Upper lobe of left lung (tissue), 6 donors: ENCODE data around the gene MTREX. TPM values are rescaled to one million over a fixed set of nuclear protein-coding genes. Genes with fewer than 3 reads are reported as not detected.

ENCODE experiments used
- ATAC-seq, 2 donors: fragments of 200-7000 bp; cut with Tn5 transposase; one replicate each; pipeline ENCODE4 v1.9.1; 2022; ENCODE audit warnings: mild to moderate bottlenecking in 2 of 2, moderate library complexity in 2 of 2; ENCODE audit not compliant: low FRiP score in 2 of 2
- DNase-seq, 2 donors: peaks; one replicate each; pipeline ENCODE4 v3.0.0-alpha.2; 2019 to 2020
- H3K27ac ChIP-seq, 4 donors: fragments of 200-600 bp; sonication (generic); one replicate each; pipeline ENCODE4 v1.5.1; 2016 to 2019
- H3K27me3 ChIP-seq, 4 donors: fragments of 200-600 bp; sonication (generic); one replicate each; pipeline ENCODE4 v1.5.1; 2017 to 2019
- H3K36me3 ChIP-seq, 4 donors: fragments of 200-600 bp; sonication (generic); one replicate each; pipeline ENCODE4 v1.5.1; 2016 to 2019
- H3K4me1 ChIP-seq, 4 donors: fragments of 200-600 bp; sonication (generic); one replicate each; pipeline ENCODE4 v1.5.1; 2018 to 2019
- H3K4me3 ChIP-seq, 4 donors: fragments of 200-600 bp; sonication (generic); one replicate each; pipeline ENCODE4 v1.5.1; 2017 to 2019; ENCODE audit warnings: mild to moderate bottlenecking in 2 of 4, moderate library complexity in 1 of 4
- H3K9me3 ChIP-seq, 4 donors: fragments of 200-600 bp; sonication (generic); one replicate each; pipeline ENCODE4 v1.5.1; 2018 to 2019
- EP300 ChIP-seq, 4 donors: sonication (generic); formaldehyde crosslinking; IDR thresholded peaks; one replicate each; pipeline ENCODE4 v1.5.1; 2017; ENCODE audit warnings: antibody characterized with exemption in 4 of 4, control low read depth in 2 of 4
- POLR2A ChIP-seq, 4 donors: fragments of 450-650 bp; IDR thresholded peaks; one replicate each; pipeline ENCODE4 v1.5.1; 2016 to 2017; ENCODE audit warnings: antibody characterized with exemption in 4 of 4, mild to moderate bottlenecking in 2 of 4
- POLR2AphosphoS5 ChIP-seq, 2 donors: sonication (generic); formaldehyde crosslinking; IDR thresholded peaks; one replicate each; pipeline ENCODE4 v1.5.1; 2017; ENCODE audit warnings: antibody characterized with exemption in 2 of 2
- WGBS, 2 donors: methylation state at CpG; one replicate each; pipeline ENCODE4 v1.1.5; 2017 to 2018; 5-methylcytosine and 5-hydroxymethylcytosine counted together
- total RNA-seq, 6 donors: library from RNA; depleted of rRNA in 4 of 6; stranded (reverse); fragments of >200 nt in 4 of 6; gene quantifications; one replicate each; pipeline versions ENCODE4 v1.1.0 to v1.2.1, GENCODE V29; 2016 to 2021
- TF ChIP-seq, protein P1 (sequence below), 6 experiments: fragments of 450-650 bp in 4 of 6; fragments of 200-600 bp in 2 of 6; sonication (generic) in 2 of 6; IDR thresholded peaks; one replicate each; pipeline ENCODE4 v1.5.1; 2016 to 2019; ENCODE audit warnings: antibody characterized with exemption in 6 of 6
- donor health status: DM: no; HTN: no; CAD: no; lungs with moderate emphysema.
- donor health status: DM: no; HTN: yes; CAD: no; lungs with severe emphysema.

MTREX gene
- total RNA-seq, 6 donors from 2014 or later, result 44.1 to 179 (median 61.6) TPM

DNA sequence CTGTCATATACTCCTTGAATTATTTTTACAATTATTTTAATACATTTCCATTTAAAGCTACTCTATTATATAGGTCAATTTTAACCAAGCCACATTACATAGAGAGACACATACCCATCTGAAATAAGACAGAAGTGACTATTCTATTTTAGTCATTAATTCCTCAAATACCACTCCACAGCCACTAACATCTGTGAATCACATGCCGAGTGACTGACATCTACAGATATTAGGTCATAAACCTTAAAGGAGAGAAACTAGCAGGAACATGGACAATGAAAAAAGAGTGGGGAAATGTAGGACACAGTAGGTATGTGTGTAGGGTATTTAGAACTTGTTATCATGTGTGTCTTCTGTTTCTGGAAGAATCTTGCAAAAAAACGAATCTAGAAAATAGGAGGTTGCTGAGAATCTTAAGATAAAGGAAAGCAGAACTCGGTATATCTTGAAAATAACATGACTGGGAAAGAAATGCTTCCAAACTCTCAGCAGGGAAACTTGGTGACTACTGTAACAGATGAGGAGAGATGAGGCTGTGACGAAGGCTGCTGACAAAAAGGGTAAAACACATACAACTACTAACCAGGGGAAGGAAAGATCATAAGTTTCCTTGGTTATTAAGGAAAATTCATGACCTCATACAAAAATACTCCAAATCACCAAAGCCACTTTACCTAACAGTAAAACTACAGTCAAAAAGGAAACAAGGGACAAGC is 142.4 kb downstream of the MTREX start:
- TF ChIP-seq POLR2AphosphoS5 (IDR thresholded peaks at IDR 0.05) (no peak), EP300 (IDR thresholded peaks at IDR 0.05) (no peak), POLR2A (IDR thresholded peaks at IDR 0.05) (no peak)
- TF ChIP-seq, protein P1, sequence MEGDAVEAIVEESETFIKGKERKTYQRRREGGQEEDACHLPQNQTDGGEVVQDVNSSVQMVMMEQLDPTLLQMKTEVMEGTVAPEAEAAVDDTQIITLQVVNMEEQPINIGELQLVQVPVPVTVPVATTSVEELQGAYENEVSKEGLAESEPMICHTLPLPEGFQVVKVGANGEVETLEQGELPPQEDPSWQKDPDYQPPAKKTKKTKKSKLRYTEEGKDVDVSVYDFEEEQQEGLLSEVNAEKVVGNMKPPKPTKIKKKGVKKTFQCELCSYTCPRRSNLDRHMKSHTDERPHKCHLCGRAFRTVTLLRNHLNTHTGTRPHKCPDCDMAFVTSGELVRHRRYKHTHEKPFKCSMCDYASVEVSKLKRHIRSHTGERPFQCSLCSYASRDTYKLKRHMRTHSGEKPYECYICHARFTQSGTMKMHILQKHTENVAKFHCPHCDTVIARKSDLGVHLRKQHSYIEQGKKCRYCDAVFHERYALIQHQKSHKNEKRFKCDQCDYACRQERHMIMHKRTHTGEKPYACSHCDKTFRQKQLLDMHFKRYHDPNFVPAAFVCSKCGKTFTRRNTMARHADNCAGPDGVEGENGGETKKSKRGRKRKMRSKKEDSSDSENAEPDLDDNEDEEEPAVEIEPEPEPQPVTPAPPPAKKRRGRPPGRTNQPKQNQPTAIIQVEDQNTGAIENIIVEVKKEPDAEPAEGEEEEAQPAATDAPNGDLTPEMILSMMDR (IDR thresholded peaks at IDR 0.05), result no peak

DNA sequence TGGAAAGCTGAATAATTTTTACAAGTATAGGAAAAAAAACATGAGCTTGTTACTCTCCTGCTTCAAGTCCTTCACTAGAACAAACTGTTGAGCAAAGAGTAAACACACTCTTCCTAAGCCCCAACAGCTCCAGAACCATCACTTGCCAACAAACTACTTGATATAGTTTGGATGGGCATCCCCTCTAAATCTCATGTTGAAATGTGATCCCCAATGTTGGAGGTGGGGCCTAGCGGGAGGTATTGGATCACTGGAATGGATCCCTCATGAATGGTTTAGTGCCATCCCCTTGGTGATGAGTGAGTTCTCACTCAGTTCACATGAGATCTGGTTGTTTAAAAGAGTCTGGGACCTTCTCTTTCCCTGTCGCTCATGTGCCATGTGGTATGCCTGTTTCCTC is 144.2 kb downstream of the MTREX start:
- no peak for DNase-seq
- Histone ChIP-seq H3K9me3 (no peaks in the 10 kb centered on the region), H3K4me3 (no peak overlapping the region), H3K4me1 (peaks cover 0 to 3% (median 0%) of the 10 kb centered on the region in 4 donors), H3K27me3 (no peaks in the 10 kb centered on the region), H3K36me3 (peaks cover 0 to 7% (median 0%) of the 10 kb centered on the region in 4 donors), H3K27ac (no peak overlapping the region)
- TF ChIP-seq EP300 (IDR thresholded peaks at IDR 0.05) (no peak), POLR2AphosphoS5 (IDR thresholded peaks at IDR 0.05) (no peak), POLR2A (IDR thresholded peaks at IDR 0.05) (no peak)
- TF ChIP-seq, protein P1 (IDR thresholded peaks at IDR 0.05), result no peak
- 86 to 87% methylated on average over 1 to 2 of the region's 2 CpGs for WGBS, 2 donors
- no peak for ATAC-seq

More for the DNA sequence above, 142.4 kb downstream of the MTREX start:
- ATAC-seq (peak in 1 of 2 donors; percentile 38), DNase-seq (no peak)
- H3K27ac ChIP-seq, result no peak overlapping the region
- H3K36me3 ChIP-seq, result peaks cover 0 to 3% (median 0%) of the 10 kb centered on the region in 4 donors
- no peaks in the 10 kb centered on the region for H3K9me3 ChIP-seq
- H3K27me3 ChIP-seq, result no peaks in the 10 kb centered on the region
- 77 to 79% methylated on average over 4 of the region's 4 CpGs for WGBS, 2 donors
- H3K4me1 ChIP-seq, result peaks cover 0 to 3% (median 0%) of the 10 kb centered on the region in 4 donors
- H3K4me3 ChIP-seq, result no peak overlapping the region

DNA sequence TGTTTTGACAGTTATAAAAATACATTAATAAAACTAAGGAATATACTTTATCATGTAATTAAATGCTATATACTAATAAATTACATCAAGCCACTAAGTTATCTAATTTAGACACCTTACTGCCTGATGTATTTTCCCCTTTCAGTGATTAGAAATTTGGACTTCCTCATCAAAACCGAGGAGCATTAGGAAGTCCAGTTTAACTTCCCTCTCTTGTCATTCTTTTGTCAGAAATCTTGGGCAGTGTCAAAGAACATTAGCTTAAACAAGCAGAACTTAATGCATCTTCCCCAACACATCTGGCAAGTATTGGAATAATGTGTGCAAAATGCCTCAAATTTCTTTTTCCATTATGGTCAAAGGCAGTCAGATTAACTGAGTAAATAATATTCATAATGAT is 145.4 kb downstream of the MTREX start:
- no peak overlapping the region for H3K27ac ChIP-seq
- no peaks in the 10 kb centered on the region for H3K27me3 ChIP-seq
- 37 to 41% methylated on average over 1 of the region's 1 CpG for WGBS, 2 donors
- TF ChIP-seq POLR2AphosphoS5 (IDR thresholded peaks at IDR 0.05), result no peak
- TF ChIP-seq, protein P1 (IDR thresholded peaks at IDR 0.05), result no peak
- no peak for TF ChIP-seq POLR2A (IDR thresholded peaks at IDR 0.05)
- no peak for TF ChIP-seq EP300 (IDR thresholded peaks at IDR 0.05)
- no peak for ATAC-seq
- H3K4me1 ChIP-seq, result peaks cover 0 to 3% (median 0%) of the 10 kb centered on the region in 4 donors
- DNase-seq, result no peak
- H3K36me3 ChIP-seq, result peaks cover 0 to 7% (median 0%) of the 10 kb centered on the region in 4 donors
- H3K4me3 ChIP-seq, result no peak overlapping the region
- no peaks in the 10 kb centered on the region for H3K9me3 ChIP-seq

DNA sequence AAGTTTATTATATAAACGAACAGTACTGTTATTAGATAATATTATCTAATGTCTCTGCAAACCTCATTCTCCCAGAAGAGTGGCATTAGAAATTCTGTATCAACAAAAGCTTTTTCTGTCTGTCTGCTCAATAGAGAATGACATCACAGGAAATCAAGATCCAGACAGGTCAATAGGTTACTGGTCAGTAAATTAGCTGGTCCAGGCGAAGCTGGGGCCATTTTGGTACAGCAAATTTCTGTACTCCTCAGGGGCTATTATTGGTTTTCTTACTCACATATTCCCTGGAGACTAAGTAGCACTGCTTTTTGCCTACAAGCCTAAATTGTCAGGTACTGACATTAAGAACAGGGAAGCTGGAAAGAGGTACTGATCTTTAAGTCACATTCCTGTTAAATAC is 146.5 kb downstream of the MTREX start:
- Histone ChIP-seq H3K9me3 (no peaks in the 10 kb centered on the region), H3K27me3 (no peaks in the 10 kb centered on the region), H3K4me3 (no peak overlapping the region), H3K36me3 (peaks cover 0 to 7% (median 0%) of the 10 kb centered on the region in 4 donors), H3K27ac (no peak overlapping the region), H3K4me1 (peaks cover 0 to 3% (median 0%) of the 10 kb centered on the region in 4 donors)
- ATAC-seq (no peak), DNase-seq (no peak)
- TF ChIP-seq, protein P1 (IDR thresholded peaks at IDR 0.05), result no peak
- no peak for TF ChIP-seq POLR2AphosphoS5 (IDR thresholded peaks at IDR 0.05)
- TF ChIP-seq POLR2A (IDR thresholded peaks at IDR 0.05), result no peak
- no peak for TF ChIP-seq EP300 (IDR thresholded peaks at IDR 0.05)
- 64 to 68% methylated on average over 2 of the region's 2 CpGs for WGBS, 2 donors
